ENCODE measurements around the gene TMA7B. TPM values are rescaled to one million over a fixed set of nuclear protein-coding genes. Genes with fewer than 3 reads are reported as not detected.

TMA7B gene
- polyA plus RNA-seq, 6 donors from 2014 or later, result 0.60 to 3.3 (median 0.96) TPM

DNA sequence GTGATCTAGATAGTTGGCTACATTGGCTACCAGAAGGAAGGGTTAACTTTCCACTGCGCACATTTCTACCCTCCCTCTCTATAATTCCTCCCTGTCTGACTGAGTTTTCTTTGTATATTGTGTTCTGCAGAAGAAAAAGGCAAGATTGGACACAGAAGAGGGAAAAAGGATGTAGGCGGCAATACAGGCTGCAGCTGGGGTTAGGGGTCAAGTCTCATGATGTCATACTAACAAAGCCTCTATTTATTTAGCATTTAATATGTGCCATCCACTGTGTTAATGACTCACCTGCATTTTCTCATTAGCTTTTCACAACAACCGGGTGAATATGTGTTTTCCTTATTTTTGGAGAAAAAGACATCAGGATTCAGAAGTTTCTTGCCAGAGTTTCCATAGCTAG, 36.5 kb downstream of the TMA7B start:
- DNase-seq, result no peak
- Mint-ChIP-seq H3K27me3 (peaks cover 46 to 61% (median 54%) of the 10 kb centered on the region in 3 donors), H3K4me1 (peaks cover 0 to 7% (median 0%) of the 10 kb centered on the region in 3 donors), H3K9me3 (no peaks in the 10 kb centered on the region), H3K27ac (no peak overlapping the region), H3K4me3 (peak overlapping the region in 3 of 8 donors; percentile 8 to 36 (median 33)), H3K36me3 (no peaks in the 10 kb centered on the region)
- ATAC-seq (ENCODE audit: low read depth in 2 of 2), result no peak

DNA sequence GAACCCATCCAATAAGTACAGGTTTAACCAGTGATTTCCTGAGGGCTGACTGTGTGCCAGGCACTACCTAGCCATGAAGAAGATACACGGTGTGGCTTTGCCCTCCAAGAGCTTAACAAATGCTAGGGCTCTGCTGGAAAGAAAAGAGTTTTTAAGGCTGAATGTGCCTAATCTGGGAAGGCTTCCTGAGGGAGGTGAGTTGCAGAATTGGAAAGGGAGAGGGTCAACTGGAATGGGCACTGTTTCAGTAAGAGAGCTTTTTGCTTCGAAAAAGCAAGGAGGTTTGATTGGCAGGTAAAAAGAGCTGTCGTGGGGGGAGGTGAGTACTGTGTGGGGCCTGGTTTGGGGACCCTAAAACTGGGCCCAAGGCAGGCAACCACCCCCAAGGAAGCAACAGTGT, 37.2 kb downstream of the TMA7B start:
- no peak overlapping the region for H3K27ac Mint-ChIP-seq
- no peak for ATAC-seq (ENCODE audit: low read depth in 2 of 2)
- no peaks in the 10 kb centered on the region for H3K36me3 Mint-ChIP-seq
- H3K4me1 Mint-ChIP-seq, result peaks cover 0 to 7% (median 0%) of the 10 kb centered on the region in 3 donors
- H3K27me3 Mint-ChIP-seq, result peaks cover 47 to 63% (median 60%) of the 10 kb centered on the region in 3 donors
- no peak for DNase-seq
- H3K4me3 Mint-ChIP-seq, result peak overlapping the region in 1 of 8 donors; percentile 36
- H3K9me3 Mint-ChIP-seq, result no peaks in the 10 kb centered on the region

DNA sequence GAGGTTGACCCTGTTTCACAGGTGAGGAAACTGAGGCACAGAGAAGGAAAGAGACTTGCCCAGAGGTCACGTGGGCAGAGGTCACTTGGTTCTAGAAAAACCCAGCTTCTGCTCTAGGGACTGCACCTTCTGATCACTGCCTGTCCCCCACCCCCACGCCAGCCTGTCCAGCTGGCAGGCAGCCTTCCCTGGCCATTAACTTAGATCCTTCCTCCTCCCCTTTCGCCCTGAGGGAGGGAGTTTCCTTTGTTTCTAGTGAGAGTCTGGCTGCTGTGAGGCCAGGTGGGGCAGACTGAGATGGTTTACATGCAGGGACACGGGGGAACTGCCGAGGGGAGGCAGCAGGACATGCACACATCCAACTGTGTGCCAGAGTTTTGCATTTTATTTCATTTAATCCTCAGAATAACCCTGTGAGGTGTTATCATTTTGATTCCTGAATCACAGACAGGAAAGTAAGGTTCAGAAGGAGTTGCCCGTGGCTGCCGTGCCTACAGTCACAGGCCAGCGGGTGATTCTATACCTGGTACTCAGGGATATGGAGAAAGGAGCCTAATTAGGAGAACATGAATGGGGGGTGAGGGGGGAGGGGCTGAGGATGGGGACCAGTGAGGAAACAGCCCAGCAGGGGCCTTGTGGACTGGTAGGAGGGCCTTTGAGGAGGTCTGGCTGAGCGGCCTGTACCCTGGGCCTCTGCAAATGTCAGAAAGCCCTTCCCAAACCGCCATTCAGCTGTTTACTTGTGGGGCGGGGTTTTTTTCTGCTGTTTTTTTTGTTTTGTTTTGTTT, 37.9 kb downstream of the TMA7B start:
- DNase-seq (no peak), ATAC-seq (ENCODE audit: low read depth in 2 of 2) (no peak)
- no peak overlapping the region for H3K4me3 Mint-ChIP-seq
- no peaks in the 10 kb centered on the region for H3K36me3 Mint-ChIP-seq
- H3K4me1 Mint-ChIP-seq, result peaks cover 0 to 7% (median 0%) of the 10 kb centered on the region in 3 donors
- peaks cover 48 to 61% (median 56%) of the 10 kb centered on the region in 3 donors for H3K27me3 Mint-ChIP-seq
- H3K27ac Mint-ChIP-seq, result peak overlapping the region in 1 of 6 donors; percentile 32
- H3K9me3 Mint-ChIP-seq, result no peaks in the 10 kb centered on the region

DNA sequence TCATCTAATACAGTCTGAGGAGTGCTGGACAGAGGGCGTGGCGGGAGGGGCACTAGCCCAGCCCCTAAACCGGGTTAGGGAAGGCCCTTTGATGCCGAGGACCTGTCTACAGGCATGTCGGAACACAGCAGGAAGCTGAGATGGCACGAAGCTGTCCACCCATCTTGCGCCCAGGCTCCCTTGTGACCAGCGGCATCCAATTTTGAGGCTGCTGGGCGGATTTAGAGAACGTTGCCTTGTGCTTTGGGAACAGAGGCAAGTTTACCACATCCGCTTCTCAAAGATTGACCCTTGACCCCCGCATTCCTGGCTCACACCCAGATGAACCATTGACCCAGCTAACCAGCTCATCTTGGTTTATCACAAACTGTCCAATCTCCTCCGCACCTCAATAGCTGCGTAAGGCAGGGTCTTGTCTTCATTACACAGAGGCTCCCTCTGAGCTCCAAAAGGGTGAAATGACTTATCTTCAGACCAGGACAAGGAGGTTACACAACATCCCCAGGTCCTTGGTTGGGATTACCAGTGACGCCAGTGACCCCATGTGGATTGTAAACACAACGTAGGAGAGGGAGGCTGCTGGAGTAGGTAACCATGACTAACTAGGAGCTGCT, 39.1 kb downstream of the TMA7B start:
- Mint-ChIP-seq H3K27ac (no peak overlapping the region), H3K27me3 (peaks cover 39 to 54% (median 45%) of the 10 kb centered on the region in 3 donors), H3K9me3 (no peaks in the 10 kb centered on the region), H3K36me3 (no peaks in the 10 kb centered on the region), H3K4me3 (no peak overlapping the region), H3K4me1 (peaks cover 0 to under 1% (median 0%) of the 10 kb centered on the region in 3 donors)
- DNase-seq (no peak), ATAC-seq (ENCODE audit: low read depth in 2 of 2) (no peak)

DNA sequence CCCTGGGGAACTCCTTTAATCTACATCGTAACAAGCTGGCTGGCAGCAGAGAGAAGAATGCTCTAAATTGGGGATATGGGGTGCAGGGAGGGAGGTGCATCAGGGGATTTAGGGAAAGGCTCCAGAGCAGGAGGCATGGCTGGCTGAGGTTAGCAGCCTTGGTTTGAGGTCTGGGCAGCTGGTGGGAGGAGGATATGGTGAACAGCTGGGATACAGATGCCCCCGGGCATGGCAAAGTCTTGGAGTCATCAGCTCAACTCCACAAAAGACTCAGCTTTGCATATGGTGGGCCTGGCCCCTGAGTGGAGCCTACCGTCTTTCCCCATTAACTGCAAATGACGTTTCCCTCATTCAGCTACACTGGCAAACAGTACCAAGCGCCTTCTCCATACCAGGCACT, 40.0 kb downstream of the TMA7B start:
- Mint-ChIP-seq H3K27me3 (peaks cover 42 to 61% (median 50%) of the 10 kb centered on the region in 3 donors), H3K9me3 (no peaks in the 10 kb centered on the region), H3K27ac (no peak overlapping the region), H3K36me3 (no peaks in the 10 kb centered on the region), H3K4me1 (no peaks in the 10 kb centered on the region), H3K4me3 (peak overlapping the region in 1 of 8 donors; percentile 26)
- ATAC-seq (ENCODE audit: low read depth in 2 of 2), result no peak
- no peak for DNase-seq

DNA sequence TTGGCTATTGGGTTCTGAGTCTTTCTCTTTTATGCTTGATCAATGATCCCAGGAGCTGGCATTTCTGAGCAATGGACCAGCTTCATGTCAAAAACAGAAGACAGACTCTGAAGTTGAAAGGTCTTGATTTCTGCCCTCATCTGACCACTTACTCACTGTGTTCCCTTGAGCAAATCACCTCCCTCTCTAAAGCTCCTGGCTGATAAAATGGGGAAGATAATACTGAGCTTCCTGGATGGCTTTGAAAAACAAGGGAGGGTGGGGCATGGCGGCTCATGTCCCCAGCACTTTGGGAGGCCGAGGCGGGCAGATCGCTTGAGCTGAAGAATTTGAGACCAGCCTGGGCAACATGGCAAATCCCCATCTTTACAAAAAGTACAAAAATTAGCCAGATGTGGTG, 40.9 kb downstream of the TMA7B start:
- no peak for ATAC-seq (ENCODE audit: low read depth in 2 of 2)
- Mint-ChIP-seq H3K9me3 (no peaks in the 10 kb centered on the region), H3K27me3 (peaks cover 40 to 59% (median 48%) of the 10 kb centered on the region in 3 donors), H3K4me1 (no peaks in the 10 kb centered on the region), H3K36me3 (no peaks in the 10 kb centered on the region), H3K27ac (no peak overlapping the region), H3K4me3 (no peak overlapping the region)
- no peak for DNase-seq

DNA sequence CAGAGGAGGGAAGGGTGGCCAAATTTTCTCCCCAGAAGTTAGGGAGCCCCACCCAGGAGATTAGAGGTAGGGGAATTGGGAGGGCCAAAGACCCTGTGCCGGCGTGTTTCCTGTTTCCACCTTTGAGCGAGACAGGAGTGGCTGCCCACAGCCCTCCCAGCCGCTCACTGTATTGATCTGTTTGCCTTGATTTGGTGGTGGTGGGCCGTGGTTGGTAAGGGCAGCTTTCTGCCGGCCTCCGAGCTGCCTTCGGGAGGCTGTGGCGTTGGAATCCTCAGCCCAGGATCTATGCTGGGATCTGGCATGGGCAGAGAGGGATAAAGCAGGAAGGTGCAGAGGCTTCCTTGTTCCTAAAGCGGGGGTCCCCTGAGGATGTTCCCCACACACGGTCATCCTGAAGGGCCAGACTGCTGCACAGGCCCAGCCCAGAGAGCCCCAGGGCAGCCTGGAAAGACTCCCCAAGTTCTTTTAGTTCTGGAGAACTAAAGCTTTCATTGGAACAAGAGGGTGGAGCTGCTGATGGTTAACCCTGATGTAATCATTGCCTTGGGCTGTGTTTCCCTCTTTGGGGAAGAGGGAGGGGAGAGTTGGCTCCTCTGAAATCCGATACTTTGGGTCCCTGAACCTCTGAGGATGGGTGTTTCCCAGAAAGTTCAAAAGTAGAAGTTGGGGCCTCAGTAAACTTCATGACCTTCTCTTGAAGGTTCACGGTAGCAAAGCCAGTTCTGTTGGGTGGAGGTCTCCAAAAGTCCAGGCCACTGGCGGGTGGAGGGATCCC, 41.8 kb downstream of the TMA7B start:
- H3K27ac Mint-ChIP-seq, result peak overlapping the region in 1 of 6 donors; percentile 28
- peaks cover 38 to 58% (median 47%) of the 10 kb centered on the region in 3 donors for H3K27me3 Mint-ChIP-seq
- DNase-seq (no peak), ATAC-seq (ENCODE audit: low read depth in 2 of 2) (no peak)
- H3K9me3 Mint-ChIP-seq, result no peaks in the 10 kb centered on the region
- H3K4me1 Mint-ChIP-seq, result no peaks in the 10 kb centered on the region
- no peak overlapping the region for H3K4me3 Mint-ChIP-seq
- H3K36me3 Mint-ChIP-seq, result no peaks in the 10 kb centered on the region

DNA sequence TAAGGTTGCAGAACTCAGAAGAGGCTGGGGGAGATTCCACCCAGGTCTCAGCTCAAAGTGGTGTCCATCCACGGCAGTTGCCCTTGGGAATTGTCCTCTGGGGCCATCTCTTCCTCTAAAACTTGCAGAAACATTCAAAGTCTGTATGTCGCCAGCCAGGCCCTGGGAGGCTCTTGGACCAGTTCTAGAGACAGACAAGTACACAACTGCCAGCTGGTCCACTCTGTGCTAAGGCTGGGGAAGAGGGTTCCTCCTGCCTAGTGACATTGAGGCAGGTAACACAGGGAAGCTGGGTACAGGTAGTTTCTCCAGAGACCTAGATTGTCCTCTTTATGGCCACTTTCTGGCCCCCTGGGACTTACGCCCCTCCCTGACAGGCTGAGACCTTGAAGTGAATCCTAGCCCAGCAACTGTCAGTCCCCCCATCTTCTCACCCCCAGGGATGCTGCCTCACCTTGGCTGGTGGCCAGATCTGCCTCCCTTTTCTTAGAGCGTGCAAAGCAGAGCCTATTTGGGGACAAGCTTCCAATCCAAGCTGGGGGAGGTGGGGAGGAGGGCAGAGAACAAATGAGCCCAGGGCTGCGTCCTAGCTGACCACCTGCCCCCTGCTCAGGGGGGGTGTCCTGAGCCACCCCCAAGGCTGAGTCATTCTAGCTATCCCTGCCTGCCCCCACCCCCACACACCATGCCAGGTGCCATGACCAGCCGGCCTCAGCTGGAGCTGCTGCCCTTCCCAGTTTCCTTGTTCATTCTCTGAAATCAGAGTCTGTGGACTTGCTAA, 42.9 kb downstream of the TMA7B start:
- Mint-ChIP-seq H3K36me3 (no peaks in the 10 kb centered on the region), H3K27me3 (peaks cover 31 to 58% (median 44%) of the 10 kb centered on the region in 3 donors), H3K27ac (no peak overlapping the region), H3K4me3 (no peak overlapping the region), H3K4me1 (peaks cover 0 to 5% (median 0%) of the 10 kb centered on the region in 3 donors), H3K9me3 (no peaks in the 10 kb centered on the region)
- ATAC-seq (ENCODE audit: low read depth in 2 of 2) (no peak), DNase-seq (no peak)

DNA sequence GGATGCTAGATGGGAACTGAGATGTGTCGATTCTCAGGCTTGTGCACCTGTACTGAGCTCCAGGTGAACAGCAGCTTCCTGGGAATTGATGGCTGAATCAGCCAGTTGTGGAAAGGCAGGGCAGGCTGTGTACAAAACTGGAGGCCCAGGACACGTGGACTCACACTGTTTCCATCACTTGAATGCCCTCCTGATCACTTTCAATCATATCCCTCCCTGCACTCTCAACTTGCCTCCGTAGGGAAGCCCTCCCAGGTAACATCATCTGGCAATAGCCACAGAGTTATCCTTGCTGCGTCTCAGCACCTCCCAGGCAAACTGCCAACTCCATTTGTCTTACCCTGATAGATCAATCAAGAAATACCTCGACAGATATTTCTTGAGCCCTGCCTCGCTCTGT, 44.6 kb downstream of the TMA7B start:
- Mint-ChIP-seq H3K27me3 (peaks cover 33 to 63% (median 59%) of the 10 kb centered on the region in 3 donors), H3K9me3 (no peaks in the 10 kb centered on the region), H3K36me3 (no peaks in the 10 kb centered on the region), H3K4me3 (no peak overlapping the region), H3K4me1 (peaks cover 3 to 9% (median 7%) of the 10 kb centered on the region in 3 donors), H3K27ac (no peak overlapping the region)
- DNase-seq (no peak), ATAC-seq (ENCODE audit: low read depth in 2 of 2) (no peak)

DNA sequence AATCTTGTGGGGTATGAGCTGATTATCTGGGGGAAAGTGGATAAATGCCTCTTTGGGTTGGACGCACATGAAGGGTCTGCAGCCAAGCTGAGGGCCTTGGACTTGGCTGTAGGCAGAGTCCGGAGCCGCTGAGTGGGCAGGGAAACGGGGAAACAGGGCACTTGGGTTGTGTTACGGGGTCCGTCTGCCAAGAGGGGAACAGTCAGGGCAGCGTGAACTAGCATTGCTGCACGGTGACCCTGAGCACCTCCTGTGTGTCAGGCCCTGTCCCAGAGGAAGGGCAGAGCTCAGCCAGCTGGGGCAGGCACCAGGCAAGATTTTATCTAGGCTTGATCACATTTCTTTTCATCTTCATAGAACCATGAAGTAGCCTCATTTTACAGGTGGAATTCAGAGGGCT, 46.4 kb downstream of the TMA7B start:
- no peaks in the 10 kb centered on the region for H3K9me3 Mint-ChIP-seq
- H3K27ac Mint-ChIP-seq, result peak overlapping the region in 2 of 6 donors; percentile 36 to 56
- H3K36me3 Mint-ChIP-seq, result peaks cover 0 to 4% of the 10 kb centered on the region in 2 donors
- DNase-seq (no peak), ATAC-seq (ENCODE audit: low read depth in 2 of 2) (no peak)
- peaks cover 33 to 70% (median 67%) of the 10 kb centered on the region in 3 donors for H3K27me3 Mint-ChIP-seq
- H3K4me3 Mint-ChIP-seq, result no peak overlapping the region
- H3K4me1 Mint-ChIP-seq, result peaks cover 5 to 9% (median 7%) of the 10 kb centered on the region in 3 donors

DNA sequence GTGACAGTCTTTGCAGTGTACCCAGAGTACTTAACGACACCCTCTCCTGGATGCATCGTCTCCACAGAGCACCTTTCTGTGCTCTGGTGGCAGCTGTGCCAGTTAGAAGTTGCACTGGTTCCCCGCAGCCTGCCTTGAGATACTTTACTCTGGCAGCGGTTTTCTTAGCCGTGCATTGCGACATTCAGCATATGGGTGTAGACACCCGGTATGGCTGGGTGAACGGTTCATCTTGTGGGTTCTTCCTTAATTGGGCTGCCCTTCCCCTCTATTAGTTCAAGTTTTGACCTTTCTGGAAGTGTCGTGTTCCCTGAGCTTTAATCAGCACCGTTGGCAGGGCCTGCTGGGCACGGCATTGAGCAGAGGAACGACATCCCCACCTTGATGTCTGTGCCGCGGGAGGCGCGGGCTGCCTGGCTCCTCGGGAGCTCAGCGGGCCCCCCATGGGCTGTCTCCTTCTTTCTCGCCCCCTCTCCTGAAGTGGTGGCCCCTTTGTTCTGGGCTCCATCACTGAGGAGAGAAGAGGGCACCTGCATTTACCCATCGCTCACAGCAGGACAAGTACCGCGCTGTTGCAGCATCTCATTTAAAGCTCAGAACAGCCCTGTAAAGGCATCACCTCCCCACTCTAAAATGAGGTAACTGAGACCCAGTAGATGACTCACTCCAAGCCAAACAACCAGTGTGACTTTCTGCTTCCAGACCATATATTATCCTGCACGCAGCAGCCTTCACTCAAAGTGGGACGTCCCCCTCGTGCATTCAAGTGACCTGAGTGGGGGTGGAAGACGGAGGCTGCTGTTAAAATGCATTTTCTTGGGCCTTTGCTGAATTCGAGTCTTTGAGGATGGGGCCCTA, 47.9 kb downstream of the TMA7B start:
- DNase-seq (no peak), ATAC-seq (ENCODE audit: low read depth in 2 of 2) (no peak)
- Mint-ChIP-seq H3K27me3 (peaks cover 33 to 69% (median 69%) of the 10 kb centered on the region in 3 donors), H3K4me1 (peaks cover 7 to 9% (median 8%) of the 10 kb centered on the region in 3 donors), H3K9me3 (no peaks in the 10 kb centered on the region), H3K4me3 (peak overlapping the region in 1 of 8 donors; percentile 42), H3K36me3 (peaks cover 0 to 7% of the 10 kb centered on the region in 2 donors), H3K27ac (peak overlapping the region in 2 of 6 donors; percentile 51 to 66)

DNA sequence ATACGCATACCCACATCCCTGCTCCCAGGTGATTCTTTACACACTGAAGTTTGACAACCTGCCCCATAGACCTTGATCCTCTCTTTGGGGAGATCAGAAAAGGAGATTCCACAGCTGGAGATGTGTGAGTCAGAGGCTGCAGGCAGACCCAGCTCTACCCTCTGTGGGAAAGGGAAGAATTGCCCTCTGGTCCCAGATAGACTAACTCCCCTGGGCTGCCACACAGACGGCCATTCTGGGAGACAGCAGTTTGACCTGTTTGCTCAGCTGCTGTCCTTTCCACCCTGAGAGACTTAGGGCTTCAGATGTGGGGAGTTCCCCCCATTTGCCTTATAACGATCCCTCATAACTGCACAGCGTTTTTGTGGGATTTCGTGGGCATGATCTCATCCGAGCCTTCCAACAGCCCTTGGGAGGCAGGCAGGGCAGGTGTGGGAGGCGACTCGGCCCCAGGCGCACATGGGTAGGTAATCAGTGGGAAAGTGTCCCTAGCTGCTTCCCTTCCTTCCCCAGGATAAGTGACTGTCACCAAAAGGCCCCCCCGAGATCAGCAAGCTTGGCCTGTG, 48.6 kb downstream of the TMA7B start:
- ATAC-seq (ENCODE audit: low read depth in 2 of 2) (no peak), DNase-seq (no peak)
- peaks cover 7 to 9% (median 8%) of the 10 kb centered on the region in 3 donors for H3K4me1 Mint-ChIP-seq
- no peaks in the 10 kb centered on the region for H3K9me3 Mint-ChIP-seq
- H3K4me3 Mint-ChIP-seq, result peak overlapping the region in 1 of 8 donors; percentile 42
- H3K27me3 Mint-ChIP-seq, result peaks cover 37 to 73% (median 72%) of the 10 kb centered on the region in 3 donors
- no peak overlapping the region for H3K27ac Mint-ChIP-seq
- peaks cover 0 to 7% of the 10 kb centered on the region in 2 donors for H3K36me3 Mint-ChIP-seq

Data from naive B cell (primary cell).